MCF 10A (cell line): ENCODE results near the gene TMEM74B. TPM values are rescaled to one million over a fixed set of nuclear protein-coding genes. Genes with fewer than 3 reads are reported as not detected.
A peak's percentile ranks its signal among the peaks of the same experiment; 100 is the strongest.

Experiments
- BruUV-seq: library from RNA; stranded (reverse); fragments of 400-500 nt; replicated peaks from 2 replicates; lab custom pipeline; 2021; lab: Mats Ljungman, UMichigan
- CTCF ChIA-PET: fragments of 300-600 bp; sonication (Branson Sonifier 250); formaldehyde crosslinking; extraction: SDS; loops from one replicate; lab custom pipeline; 2021; ENCODE audit warnings: antibody characterized with exemption, inconsistent platforms; lab: Yijun Ruan, JAX
- POLR2A ChIA-PET: fragments of 300-600, 350-650 bp; sonication (Branson Sonifier 250); formaldehyde crosslinking; extraction: SDS; loops from one replicate; lab custom pipeline; 2020; ENCODE audit warnings: antibody characterized with exemption, inconsistent platforms; lab: Yijun Ruan, JAX
- DNase-seq: peaks from one replicate; pipeline ENCODE4 v3.0.0-alpha.2; 2018; ENCODE audit not compliant: unreplicated experiment
- H3K27ac Mint-ChIP-seq: one replicate; pipeline ENCODE4 v1.8.0; 2022; ENCODE audit warnings: mild to moderate bottlenecking, low read depth, mixed read lengths; ENCODE audit not compliant: unreplicated experiment
- H3K27me3 Mint-ChIP-seq: one replicate; pipeline ENCODE4 v1.8.0; 2022; ENCODE audit warnings: mixed read lengths; ENCODE audit not compliant: insufficient read depth, unreplicated experiment
- H3K36me3 Mint-ChIP-seq: one replicate; pipeline ENCODE4 v1.8.0; 2022; ENCODE audit warnings: mild to moderate bottlenecking, moderate library complexity, mixed read lengths; ENCODE audit not compliant: insufficient read depth, unreplicated experiment
- H3K4me1 Mint-ChIP-seq: one replicate; pipeline ENCODE4 v1.8.0; 2022; ENCODE audit warnings: mixed read lengths; ENCODE audit not compliant: insufficient read depth, unreplicated experiment
- H3K4me3 Mint-ChIP-seq: one replicate; pipeline ENCODE4 v1.8.0; 2022; ENCODE audit warnings: mild to moderate bottlenecking, moderate library complexity, mixed read lengths; ENCODE audit not compliant: unreplicated experiment
- H3K9me3 Mint-ChIP-seq: one replicate; pipeline ENCODE4 v1.8.0; 2022; ENCODE audit warnings: mixed read lengths; ENCODE audit not compliant: unreplicated experiment
- CTCF ChIP-seq: fragments of 200-600 bp; IDR thresholded peaks from one replicate; pipeline ENCODE4 v1.8.0; 2022; ENCODE audit warnings: antibody characterized with exemption, mild to moderate bottlenecking; ENCODE audit not compliant: unreplicated experiment
- intact Hi-C: fragments of 100-400 bp; cut with micrococcal nuclease; formaldehyde crosslinking; loops from 2 replicates; pipeline ENCODE4 v1.14.1; 2022
- total RNA-seq: library from RNA; stranded (reverse); gene quantifications from 2 replicates; pipeline ENCODE4 v1.2.3, GENCODE V29; 2022

Gene TMEM74B
- total RNA-seq, 1 experiment from 2014 or later, result not detected

GRCh38 chr20:1166948-1167720 lies 17.6 kb downstream of the TMEM74B start:
- Mint-ChIP-seq H3K4me3 (no peak overlapping the region), H3K36me3 (peaks cover 79% of the 10 kb centered on the region), H3K9me3 (no peaks in the 10 kb centered on the region), H3K27ac (no peak overlapping the region), H3K27me3 (no peaks in the 10 kb centered on the region), H3K4me1 (no peaks in the 10 kb centered on the region)
- no peak for DNase-seq
- no peak for TF ChIP-seq CTCF
- BruUV-seq, result TSS peak; percentile 17
- ChIA-PET POLR2A (no interaction called here), CTCF (no interaction called here)
- intact Hi-C loops, result no loop called here

GRCh38 chr20:1165941-1166340 lies 18.8 kb downstream of the TMEM74B start:
- Mint-ChIP-seq H3K4me3 (no peak overlapping the region), H3K9me3 (no peaks in the 10 kb centered on the region), H3K4me1 (no peaks in the 10 kb centered on the region), H3K36me3 (peaks cover 78% of the 10 kb centered on the region), H3K27me3 (no peaks in the 10 kb centered on the region), H3K27ac (no peak overlapping the region)
- intact Hi-C loops, result no loop called here
- ChIA-PET POLR2A (no interaction called here), CTCF (interaction anchor here (0.6 kb wide), 1 partner anchor 49 kb away, joined by 3 read pairs; no protein-coding TSS in a partner anchor)
- no peak for DNase-seq
- TF ChIP-seq CTCF, result no peak
- BruUV-seq, result no TSS peak

- no peak for DNase-seq
- CTCF ChIA-PET, result interaction anchor here (1.6 kb wide), 1 partner anchor 47 kb away, joined by 7 read pairs; no protein-coding TSS in a partner anchor
- BruUV-seq, result no TSS peak
- H3K36me3 Mint-ChIP-seq, result peaks cover 79% of the 10 kb centered on the region
- H3K4me1 Mint-ChIP-seq, result no peaks in the 10 kb centered on the region
- H3K9me3 Mint-ChIP-seq, result no peaks in the 10 kb centered on the region
- POLR2A ChIA-PET, result interaction anchor here (1.1 to 1.5 kb wide), 2 partner anchors 15 to 19 kb away, joined by 3 to 4 read pairs; no protein-coding TSS in a partner anchor
- intact Hi-C loops, result no loop called here
- H3K27me3 Mint-ChIP-seq, result no peaks in the 10 kb centered on the region
- no peak overlapping the region for H3K4me3 Mint-ChIP-seq
- TF ChIP-seq CTCF, result no peak
- no peak overlapping the region for H3K27ac Mint-ChIP-seq
These were observed 19.3 kb downstream of the TMEM74B start for GRCh38 chr20:1165521-1165920.

DNA sequence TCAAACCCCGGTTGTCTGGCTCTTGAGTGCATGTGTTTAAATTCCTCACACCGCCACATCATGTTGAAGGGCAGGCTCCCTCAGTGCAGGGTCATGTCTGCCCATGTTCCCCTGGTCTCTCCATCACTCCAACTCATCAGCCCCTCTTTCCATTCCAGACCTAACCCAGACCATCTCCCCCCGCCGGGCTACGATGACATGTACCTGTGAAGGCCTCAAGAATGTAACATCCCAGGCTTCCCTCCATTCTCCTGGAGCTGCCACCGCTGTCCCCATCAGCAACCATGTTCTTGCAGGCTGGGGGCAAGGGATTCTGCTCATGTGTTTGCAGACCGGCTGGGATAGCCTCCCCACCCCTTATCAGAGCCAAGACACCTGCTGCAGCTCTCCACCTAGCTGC lies 19.9 kb downstream of the TMEM74B start:
- Mint-ChIP-seq H3K27me3 (no peaks in the 10 kb centered on the region), H3K9me3 (no peaks in the 10 kb centered on the region), H3K4me1 (no peaks in the 10 kb centered on the region), H3K4me3 (no peak overlapping the region), H3K27ac (no peak overlapping the region), H3K36me3 (peaks cover 79% of the 10 kb centered on the region)
- POLR2A ChIA-PET, result interaction anchor here (0.6 to 1.5 kb wide), 3 partner anchors 11 to 18 kb away, joined by 3 to 4 read pairs (median 3); no protein-coding TSS in a partner anchor
- intact Hi-C loops, result no loop called here
- no peak for TF ChIP-seq CTCF
- CTCF ChIA-PET, result interaction anchor here (1.0 to 1.6 kb wide), 2 partner anchors 48 to 65 kb away, joined by 3 to 7 read pairs; no protein-coding TSS in a partner anchor
- DNase-seq, result no peak
- TSS peak; percentile 74 for BruUV-seq
